ENCODE results near the gene SERP2.

Gene SERP2

DNA sequence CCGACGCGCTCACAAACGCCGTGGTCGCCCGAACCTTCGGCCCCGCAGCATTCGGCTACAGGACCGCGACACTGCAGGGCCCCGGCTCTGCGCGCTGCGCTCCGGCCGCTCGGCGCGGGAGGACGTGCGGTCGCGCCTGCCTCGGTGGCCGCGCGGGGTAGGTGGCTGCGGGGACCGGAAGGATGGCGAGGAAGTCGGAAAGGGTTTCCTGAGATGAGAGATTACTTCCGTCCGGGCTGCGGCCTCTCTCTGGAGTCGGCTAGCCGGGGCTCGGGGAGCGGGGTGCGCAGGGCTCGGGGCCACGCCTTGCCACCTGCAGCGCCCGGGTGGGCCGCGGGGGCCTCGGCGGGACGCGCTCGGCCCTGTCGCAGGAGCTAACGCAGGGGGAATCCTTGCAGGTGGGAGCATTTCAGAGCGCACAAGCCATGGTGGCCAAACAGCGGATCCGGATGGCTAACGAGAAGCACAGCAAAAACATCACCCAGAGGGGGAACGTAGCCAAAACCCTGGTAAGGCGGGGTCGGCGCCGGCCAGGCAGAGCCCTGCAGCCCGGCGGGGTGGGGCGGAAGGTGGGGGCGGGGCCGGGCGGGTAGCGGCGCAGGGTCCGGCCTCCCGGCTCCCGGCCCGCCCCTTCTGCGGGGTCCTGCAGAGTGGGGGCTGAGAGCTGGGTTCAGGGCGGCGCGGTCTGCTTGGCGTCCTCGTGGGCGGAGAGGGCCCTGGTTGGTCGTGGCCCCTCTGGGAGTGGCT is at the start of gene SERP2 (continued):
- TF ChIP-seq, protein P1, sequence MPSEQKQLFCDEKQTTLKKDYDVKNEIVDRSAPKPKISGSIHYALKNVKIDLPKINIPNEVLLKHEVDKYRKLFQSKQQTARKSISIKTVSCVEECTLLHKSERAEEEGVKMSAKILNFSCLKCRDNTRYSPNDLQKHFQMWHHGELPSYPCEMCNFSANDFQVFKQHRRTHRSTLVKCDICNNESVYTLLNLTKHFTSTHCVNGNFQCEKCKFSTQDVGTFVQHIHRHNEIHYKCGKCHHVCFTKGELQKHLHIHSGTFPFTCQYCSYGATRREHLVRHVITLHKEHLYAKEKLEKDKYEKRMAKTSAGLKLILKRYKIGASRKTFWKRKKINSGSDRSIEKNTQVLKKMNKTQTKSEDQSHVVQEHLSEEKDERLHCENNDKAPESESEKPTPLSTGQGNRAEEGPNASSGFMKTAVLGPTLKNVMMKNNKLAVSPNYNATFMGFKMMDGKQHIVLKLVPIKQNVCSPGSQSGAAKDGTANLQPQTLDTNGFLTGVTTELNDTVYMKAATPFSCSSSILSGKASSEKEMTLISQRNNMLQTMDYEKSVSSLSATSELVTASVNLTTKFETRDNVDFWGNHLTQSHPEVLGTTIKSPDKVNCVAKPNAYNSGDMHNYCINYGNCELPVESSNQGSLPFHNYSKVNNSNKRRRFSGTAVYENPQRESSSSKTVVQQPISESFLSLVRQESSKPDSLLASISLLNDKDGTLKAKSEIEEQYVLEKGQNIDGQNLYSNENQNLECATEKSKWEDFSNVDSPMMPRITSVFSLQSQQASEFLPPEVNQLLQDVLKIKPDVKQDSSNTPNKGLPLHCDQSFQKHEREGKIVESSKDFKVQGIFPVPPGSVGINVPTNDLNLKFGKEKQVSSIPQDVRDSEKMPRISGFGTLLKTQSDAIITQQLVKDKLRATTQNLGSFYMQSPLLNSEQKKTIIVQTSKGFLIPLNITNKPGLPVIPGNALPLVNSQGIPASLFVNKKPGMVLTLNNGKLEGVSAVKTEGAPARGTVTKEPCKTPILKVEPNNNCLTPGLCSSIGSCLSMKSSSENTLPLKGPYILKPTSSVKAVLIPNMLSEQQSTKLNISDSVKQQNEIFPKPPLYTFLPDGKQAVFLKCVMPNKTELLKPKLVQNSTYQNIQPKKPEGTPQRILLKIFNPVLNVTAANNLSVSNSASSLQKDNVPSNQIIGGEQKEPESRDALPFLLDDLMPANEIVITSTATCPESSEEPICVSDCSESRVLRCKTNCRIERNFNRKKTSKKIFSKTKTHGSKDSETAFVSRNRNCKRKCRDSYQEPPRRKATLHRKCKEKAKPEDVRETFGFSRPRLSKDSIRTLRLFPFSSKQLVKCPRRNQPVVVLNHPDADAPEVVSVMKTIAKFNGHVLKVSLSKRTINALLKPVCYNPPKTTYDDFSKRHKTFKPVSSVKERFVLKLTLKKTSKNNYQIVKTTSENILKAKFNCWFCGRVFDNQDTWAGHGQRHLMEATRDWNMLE (tag by site-specific recombination; conservative IDR thresholded peaks at IDR 0.05; ENCODE audit: low read depth): peak; percentile 46
- TF ChIP-seq GLIS2 (tag by site-specific recombination; IDR thresholded peaks at IDR 0.05): 0 out of 2 replicates have a peak, but pooled peaks have one; percentile 27
- TF ChIP-seq ZNF830 (tag by site-specific recombination; IDR thresholded peaks at IDR 0.05; ENCODE audit: low read depth): no peak
- peak; percentile 76 for TF ChIP-seq ZBTB11 (tag by site-specific recombination; conservative IDR thresholded peaks at IDR 0.05; ENCODE audit: low read depth)
- peak; percentile 41; the same call in 1 of the 2 replicates for TF ChIP-seq SP3 (tag by site-specific recombination; IDR thresholded peaks at IDR 0.05)
- TF ChIP-seq ZNF660 (tag by site-specific recombination; IDR thresholded peaks at IDR 0.05): 0 out of 2 replicates have a peak, but pooled peaks have one; percentile 34
- TF ChIP-seq ZFP69B (tag by site-specific recombination; IDR thresholded peaks at IDR 0.05): 0 out of 2 replicates have a peak, but pooled peaks have one; percentile 8

- TF ChIP-seq, protein P2, sequence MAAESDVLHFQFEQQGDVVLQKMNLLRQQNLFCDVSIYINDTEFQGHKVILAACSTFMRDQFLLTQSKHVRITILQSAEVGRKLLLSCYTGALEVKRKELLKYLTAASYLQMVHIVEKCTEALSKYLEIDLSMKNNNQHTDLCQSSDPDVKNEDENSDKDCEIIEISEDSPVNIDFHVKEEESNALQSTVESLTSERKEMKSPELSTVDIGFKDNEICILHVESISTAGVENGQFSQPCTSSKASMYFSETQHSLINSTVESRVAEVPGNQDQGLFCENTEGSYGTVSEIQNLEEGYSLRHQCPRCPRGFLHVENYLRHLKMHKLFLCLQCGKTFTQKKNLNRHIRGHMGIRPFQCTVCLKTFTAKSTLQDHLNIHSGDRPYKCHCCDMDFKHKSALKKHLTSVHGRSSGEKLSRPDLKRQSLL (tag by site-specific recombination; IDR thresholded peaks at IDR 0.05): no peak
- no peak for TF ChIP-seq HOXC10 (CRISPR knock-in tag; IDR thresholded peaks at IDR 0.05)
- TF ChIP-seq, protein P3, sequence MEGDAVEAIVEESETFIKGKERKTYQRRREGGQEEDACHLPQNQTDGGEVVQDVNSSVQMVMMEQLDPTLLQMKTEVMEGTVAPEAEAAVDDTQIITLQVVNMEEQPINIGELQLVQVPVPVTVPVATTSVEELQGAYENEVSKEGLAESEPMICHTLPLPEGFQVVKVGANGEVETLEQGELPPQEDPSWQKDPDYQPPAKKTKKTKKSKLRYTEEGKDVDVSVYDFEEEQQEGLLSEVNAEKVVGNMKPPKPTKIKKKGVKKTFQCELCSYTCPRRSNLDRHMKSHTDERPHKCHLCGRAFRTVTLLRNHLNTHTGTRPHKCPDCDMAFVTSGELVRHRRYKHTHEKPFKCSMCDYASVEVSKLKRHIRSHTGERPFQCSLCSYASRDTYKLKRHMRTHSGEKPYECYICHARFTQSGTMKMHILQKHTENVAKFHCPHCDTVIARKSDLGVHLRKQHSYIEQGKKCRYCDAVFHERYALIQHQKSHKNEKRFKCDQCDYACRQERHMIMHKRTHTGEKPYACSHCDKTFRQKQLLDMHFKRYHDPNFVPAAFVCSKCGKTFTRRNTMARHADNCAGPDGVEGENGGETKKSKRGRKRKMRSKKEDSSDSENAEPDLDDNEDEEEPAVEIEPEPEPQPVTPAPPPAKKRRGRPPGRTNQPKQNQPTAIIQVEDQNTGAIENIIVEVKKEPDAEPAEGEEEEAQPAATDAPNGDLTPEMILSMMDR (tag by site-specific recombination; IDR thresholded peaks at IDR 0.05): no peak
- no peak overlapping the region for H3K4me3 ChIP-seq (ENCODE audit: low read depth, low read length)
- no peaks in the 10 kb centered on the region for H3K9me3 ChIP-seq (ENCODE audit: control insufficient read depth, insufficient read depth, low read depth, low read length)
- H3K27ac ChIP-seq (ENCODE audit: extremely low read depth, low read depth, low read length): no peak overlapping the region
- ChIA-PET POLR2A (interaction anchor here (0.6 kb wide), 1 partner anchor 56 kb away, joined by 3 read pairs; no protein-coding TSS in a partner anchor), CTCF (no interaction called here)
- H3K4me1 ChIP-seq (ENCODE audit: control insufficient read depth, insufficient read depth, low read length): no peaks in the 10 kb centered on the region; the same call in none of the 2 replicates
- no peaks in the 10 kb centered on the region for H3K36me3 ChIP-seq (ENCODE audit: control insufficient read depth in 2 of 2, insufficient read depth in 1 of 2, low read length in 2 of 2)
These were observed 46.7 kb upstream of the SERP2 start for GRCh38 chr13:44326961-44327360.

All from HEK293 (cell line).